GM11168 (cell line): ENCODE results near the gene ADISSP.

Experiments
- in situ Hi-C: fragments of 300-500 bp; cut with MboI; formaldehyde crosslinking; loops from one replicate; pipeline ENCODE4 v1.12.0; 2022; ENCODE audit warnings: low sequenced_read_pairs; ENCODE audit not compliant: unreplicated experiment

ADISSP gene

GRCh38 chr20:3767427-3768341 lies at the start of gene ADISSP:
ADISSP (minus strand) TSS chr20:3767753; CDS start chr20:3760100, 7,653 bp downstream.
- in situ Hi-C loops = no loop called here

- in situ Hi-C loops = no loop called here
Observed at GRCh38 chr20:3815703-3816315, 48.3 kb upstream of the ADISSP start.

DNA sequence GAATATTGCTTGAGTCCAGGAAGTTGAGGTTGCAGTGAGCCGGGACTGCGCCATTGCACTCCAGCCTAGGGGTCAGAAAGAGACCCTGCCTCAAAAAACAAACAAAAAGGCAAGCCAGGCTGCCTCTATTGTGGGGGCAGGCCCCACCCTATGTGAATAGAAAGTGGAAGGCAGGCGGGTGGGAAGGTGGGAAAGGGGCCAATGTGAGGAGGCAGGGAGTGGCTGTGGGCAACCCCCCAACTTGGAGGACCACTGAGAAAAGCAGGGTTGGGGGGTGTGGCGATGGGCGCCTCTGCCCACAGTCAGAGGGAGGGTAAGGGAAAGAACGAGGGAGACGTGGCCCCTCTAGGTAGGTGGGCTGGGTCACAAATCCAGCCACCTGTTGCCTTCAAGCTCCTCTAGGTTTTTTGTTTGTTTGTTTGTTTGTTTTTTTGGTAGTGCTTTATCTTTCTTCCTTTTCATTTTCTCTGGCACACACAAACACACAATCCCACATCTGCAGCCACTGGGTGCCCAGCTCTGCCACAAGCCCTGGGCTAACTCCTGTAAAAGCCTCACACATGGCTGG lies 47.5 kb upstream of the ADISSP start:
- in situ Hi-C loops = no loop called here

GRCh38 chr20:3813848-3814581 lies 46.5 kb upstream of the ADISSP start:
- in situ Hi-C loops = no loop called here

- in situ Hi-C loops = no loop called here
Observed at GRCh38 chr20:3812975-3813847, 45.7 kb upstream of the ADISSP start.

- in situ Hi-C loops = no loop called here
Observed at GRCh38 chr20:3812259-3812681, 44.7 kb upstream of the ADISSP start.

DNA sequence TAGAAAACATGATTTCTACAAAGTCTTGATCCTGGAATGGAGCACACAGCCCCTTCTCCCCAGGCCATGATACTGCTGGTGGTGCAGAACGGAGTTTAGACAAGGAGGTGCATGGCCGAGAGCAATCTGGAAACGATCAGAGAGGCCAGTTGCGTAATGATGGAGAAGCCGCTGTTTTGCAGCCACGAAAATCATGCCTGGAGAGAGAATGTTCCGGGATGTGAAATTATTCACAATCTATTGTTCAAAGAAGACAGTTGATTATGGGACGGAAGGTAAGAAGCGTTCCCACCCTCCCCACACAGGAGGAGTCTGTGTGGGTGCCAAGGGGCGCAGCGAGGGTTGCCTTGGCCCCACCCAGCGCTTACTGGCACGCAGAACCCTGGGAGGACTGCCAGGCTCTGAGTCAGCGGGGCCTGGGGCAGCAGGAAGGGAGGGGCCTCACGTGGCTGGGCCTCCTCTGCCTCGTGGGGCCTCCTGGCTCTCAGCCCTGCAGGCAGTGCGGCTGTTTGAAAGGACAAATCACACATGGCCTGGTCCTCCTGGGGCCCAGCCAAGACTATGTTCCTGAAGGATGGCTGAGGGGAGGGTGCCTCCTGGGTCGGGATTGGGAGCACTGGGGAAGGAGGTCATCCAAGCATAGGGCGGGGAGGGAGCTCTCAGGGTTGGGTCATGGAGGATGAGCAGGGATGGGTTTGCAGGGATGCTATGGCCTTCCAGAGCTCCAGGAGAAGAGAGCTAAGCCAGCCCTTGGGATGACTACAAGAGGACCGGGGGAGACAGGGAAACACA lies 44.1 kb upstream of the ADISSP start:
- in situ Hi-C loops = no loop called here

DNA sequence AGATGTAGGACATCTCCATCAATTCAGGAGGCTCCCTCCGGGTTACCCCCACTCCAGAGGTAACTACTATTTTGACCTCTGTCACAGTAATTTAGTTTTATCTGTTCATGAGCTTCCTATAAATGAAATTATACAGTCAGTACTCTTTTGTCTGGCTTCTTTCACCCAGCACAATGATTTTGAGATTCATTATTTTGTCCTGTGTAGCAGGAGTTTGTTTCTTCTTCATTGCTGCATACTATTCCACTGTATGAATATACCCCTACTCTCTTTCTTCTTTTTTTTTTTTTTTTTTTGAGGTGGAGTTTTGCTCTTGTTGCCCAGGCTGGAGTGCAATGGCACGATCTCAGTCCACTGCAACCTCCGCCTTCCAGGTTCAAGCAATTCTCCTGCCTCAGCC lies 41.0 kb upstream of the ADISSP start:
- in situ Hi-C loops = no loop called here

DNA sequence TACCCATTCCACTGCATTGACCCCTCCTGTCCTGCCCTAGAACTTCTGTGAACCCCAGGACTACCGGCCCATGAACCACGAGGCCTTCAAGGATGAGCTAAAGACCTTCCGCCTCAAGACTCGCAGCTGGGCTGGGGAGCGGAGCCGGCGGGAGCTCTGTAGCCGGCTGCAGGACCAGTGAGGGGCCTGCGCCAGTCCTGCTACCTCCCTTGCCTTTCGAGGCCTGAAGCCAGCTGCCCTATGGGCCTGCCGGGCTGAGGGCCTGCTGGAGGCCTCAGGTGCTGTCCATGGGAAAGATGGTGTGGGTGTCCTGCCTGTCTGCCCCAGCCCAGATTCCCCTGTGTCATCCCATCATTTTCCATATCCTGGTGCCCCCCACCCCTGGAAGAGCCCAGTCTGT lies 37.2 kb upstream of the ADISSP start:
- in situ Hi-C loops = no loop called here

GRCh38 chr20:3804254-3804751 lies 36.8 kb upstream of the ADISSP start:
- in situ Hi-C loops = no loop called here

GRCh38 chr20:3803854-3804253 lies 36.3 kb upstream of the ADISSP start:
- in situ Hi-C loops = no loop called here

DNA sequence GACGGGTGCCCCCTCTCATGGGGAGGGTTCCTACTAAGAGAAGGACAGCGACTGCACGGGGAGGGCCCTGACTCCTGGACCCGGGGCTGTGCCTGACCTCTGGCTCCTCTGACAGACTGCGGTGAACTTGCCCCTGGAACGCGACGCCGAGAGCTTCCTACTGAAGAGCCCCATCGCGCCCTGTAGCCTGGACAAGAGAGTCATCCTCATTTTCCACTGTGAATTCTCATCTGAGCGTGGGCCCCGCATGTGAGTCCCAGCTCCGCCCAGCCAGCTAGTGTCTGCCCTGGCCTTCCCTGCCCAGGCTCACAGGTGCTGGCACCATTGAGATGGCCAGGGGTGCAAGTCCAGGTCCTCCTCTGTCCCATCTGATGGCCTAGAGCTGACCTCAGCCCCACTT lies 35.7 kb upstream of the ADISSP start:
- in situ Hi-C loops = no loop called here

DNA sequence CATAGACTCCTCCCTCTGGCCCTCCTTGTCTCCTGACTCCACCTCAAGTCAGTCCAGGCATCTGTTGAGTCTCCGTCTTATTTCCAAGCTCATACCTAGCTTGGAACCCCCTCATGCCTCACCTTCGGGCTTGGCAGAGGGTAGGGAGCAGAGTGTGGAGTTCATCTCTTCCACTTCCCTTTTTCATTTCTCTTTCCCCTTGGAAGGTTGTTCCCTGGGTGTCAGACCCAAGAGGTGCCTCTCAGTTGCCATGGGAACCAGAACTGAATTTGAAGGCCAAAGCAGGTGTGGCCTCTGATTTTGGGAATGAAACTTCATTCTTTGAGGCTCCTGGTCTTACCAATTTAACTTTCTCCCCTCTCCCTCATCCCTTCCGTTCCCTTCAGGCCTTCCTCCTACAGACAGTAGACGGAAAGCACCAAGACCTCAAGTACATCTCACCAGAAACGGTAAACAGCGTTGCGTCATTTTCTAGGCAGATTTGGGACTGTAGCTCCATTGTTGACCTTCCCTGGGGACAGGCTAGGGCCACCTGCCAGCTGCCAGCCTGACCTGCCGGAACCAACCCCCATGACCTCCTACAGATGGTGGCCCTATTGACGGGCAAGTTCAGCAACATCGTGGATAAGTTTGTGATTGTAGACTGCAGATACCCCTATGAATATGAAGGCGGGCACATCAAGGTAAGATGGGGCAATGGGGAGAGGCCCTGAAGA lies 35.1 kb upstream of the ADISSP start:
- in situ Hi-C loops = no loop called here

GRCh38 chr20:3801846-3802245 lies 34.3 kb upstream of the ADISSP start:
- in situ Hi-C loops = no loop called here

GRCh38 chr20:3801299-3801698 lies 33.7 kb upstream of the ADISSP start:
- in situ Hi-C loops = no loop called here

- in situ Hi-C loops = no loop called here
Observed at GRCh38 chr20:3800878-3801260, 33.3 kb upstream of the ADISSP start.

GRCh38 chr20:3800256-3800877 lies 32.8 kb upstream of the ADISSP start:
- in situ Hi-C loops = no loop called here

DNA sequence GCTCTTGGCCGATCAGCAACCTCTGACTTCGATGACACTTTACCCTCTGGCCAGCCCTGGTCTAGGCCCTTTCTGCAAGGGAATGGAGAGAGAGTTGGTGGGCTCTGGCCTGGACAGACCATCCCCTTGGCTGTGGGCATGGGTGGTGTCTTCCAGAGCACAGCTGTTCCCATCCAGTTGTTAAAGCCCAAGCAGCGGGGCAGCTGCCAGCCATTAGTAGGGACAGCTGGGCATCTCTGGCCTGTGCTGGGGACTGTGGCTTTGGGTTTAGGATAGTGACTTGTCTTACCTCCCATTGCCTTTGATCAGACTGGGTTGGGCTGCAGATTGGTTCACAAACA lies 31.3 kb upstream of the ADISSP start:
- in situ Hi-C loops = no loop called here
